Osteoblast (primary cell): ENCODE data around the gene GTF2A1. TPM values are rescaled to one million over a fixed set of nuclear protein-coding genes. Genes with fewer than 3 reads are reported as not detected.

Experiments
- DNase-seq: peaks from one replicate; pipeline ENCODE4 v3.0.0; 2011; ENCODE audit warnings: low spot score, mixed read lengths; ENCODE audit not compliant: insufficient read length; ENCODE audit errors: missing footprints
- H2AFZ ChIP-seq: 2 replicates; pipeline ENCODE4 v1.6.0; 2011; ENCODE audit warnings: mild to moderate bottlenecking, low read length
- H3K27ac ChIP-seq: 2 replicates; pipeline ENCODE4 v1.5.1; 2011; ENCODE audit warnings: mild to moderate bottlenecking, low read depth, low read length, moderate library complexity
- H3K27me3 ChIP-seq: 2 replicates; pipeline ENCODE4 v1.6.0; 2012; ENCODE audit warnings: mild to moderate bottlenecking, control low read depth, inconsistent platforms, low read length, moderate library complexity; ENCODE audit not compliant: insufficient read depth
- H3K36me3 ChIP-seq: 2 replicates; pipeline ENCODE4 v1.5.1; 2011; ENCODE audit warnings: mild to moderate bottlenecking, low read length, control low read depth, moderate library complexity; ENCODE audit not compliant: insufficient read depth
- H3K4me1 ChIP-seq: 2 replicates; pipeline ENCODE4 v1.5.1; 2011; ENCODE audit warnings: mild to moderate bottlenecking, low read length, control low read depth, moderate library complexity; ENCODE audit not compliant: insufficient read depth
- H3K4me2 ChIP-seq: 2 replicates; pipeline ENCODE4 v1.6.0; 2011; ENCODE audit warnings: mild to moderate bottlenecking, low read length; ENCODE audit not compliant: insufficient read depth
- H3K4me3 ChIP-seq: fragments of 200-600 bp; sonication (generic); 3 replicates; pipeline ENCODE4 v1.5.1; 2012; ENCODE audit warnings: mild to moderate bottlenecking, low read length, inconsistent platforms; ENCODE audit not compliant: insufficient read depth
- H3K79me2 ChIP-seq: 2 replicates; pipeline ENCODE4 v1.6.0; 2012; ENCODE audit warnings: mild to moderate bottlenecking, low read length, control low read depth, inconsistent platforms; ENCODE audit not compliant: insufficient read depth
- H3K9me3 ChIP-seq: 2 replicates; pipeline ENCODE4 v1.5.1; 2011; ENCODE audit warnings: low read depth, low read length, control low read depth
- H4K20me1 ChIP-seq: 2 replicates; pipeline ENCODE4 v1.6.0; 2012; ENCODE audit warnings: mild to moderate bottlenecking, low read length, control low read depth; ENCODE audit not compliant: insufficient read depth
- total RNA-seq: library from RNA; depleted of rRNA; stranded (reverse); fragments of >200 nt; gene quantifications from 2 replicates; pipeline ENCODE4 v1.2.3, GENCODE V29; 2012
- TF ChIP-seq, protein P1 (sequence below): IDR thresholded peaks from 2 replicates; pipeline ENCODE4 v1.5.1; 2011; ENCODE audit warnings: mild to moderate bottlenecking, low read depth, low read length, moderate library complexity; ENCODE audit errors: extremely low read depth

GTF2A1 gene
- total RNA-seq, 1 donor, result 35.8 TPM

- no peaks in the 10 kb centered on the region for H4K20me1 ChIP-seq
- no peaks in the 10 kb centered on the region for H3K36me3 ChIP-seq
- H3K9me3 ChIP-seq, result no peaks in the 10 kb centered on the region
- DNase-seq, result no peak
- H2AFZ ChIP-seq, result peak overlapping the region; percentile 90
- H3K27ac ChIP-seq, result peak overlapping the region; percentile 73
- H3K4me3 ChIP-seq, result peak overlapping the region; percentile 81
- no peaks in the 10 kb centered on the region for H3K27me3 ChIP-seq
- H3K4me2 ChIP-seq, result peak overlapping the region; percentile 80
- H3K79me2 ChIP-seq, result no peaks in the 10 kb centered on the region
- TF ChIP-seq, protein P1, sequence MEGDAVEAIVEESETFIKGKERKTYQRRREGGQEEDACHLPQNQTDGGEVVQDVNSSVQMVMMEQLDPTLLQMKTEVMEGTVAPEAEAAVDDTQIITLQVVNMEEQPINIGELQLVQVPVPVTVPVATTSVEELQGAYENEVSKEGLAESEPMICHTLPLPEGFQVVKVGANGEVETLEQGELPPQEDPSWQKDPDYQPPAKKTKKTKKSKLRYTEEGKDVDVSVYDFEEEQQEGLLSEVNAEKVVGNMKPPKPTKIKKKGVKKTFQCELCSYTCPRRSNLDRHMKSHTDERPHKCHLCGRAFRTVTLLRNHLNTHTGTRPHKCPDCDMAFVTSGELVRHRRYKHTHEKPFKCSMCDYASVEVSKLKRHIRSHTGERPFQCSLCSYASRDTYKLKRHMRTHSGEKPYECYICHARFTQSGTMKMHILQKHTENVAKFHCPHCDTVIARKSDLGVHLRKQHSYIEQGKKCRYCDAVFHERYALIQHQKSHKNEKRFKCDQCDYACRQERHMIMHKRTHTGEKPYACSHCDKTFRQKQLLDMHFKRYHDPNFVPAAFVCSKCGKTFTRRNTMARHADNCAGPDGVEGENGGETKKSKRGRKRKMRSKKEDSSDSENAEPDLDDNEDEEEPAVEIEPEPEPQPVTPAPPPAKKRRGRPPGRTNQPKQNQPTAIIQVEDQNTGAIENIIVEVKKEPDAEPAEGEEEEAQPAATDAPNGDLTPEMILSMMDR, result no peak
- peaks cover 21% of the 10 kb centered on the region for H3K4me1 ChIP-seq
These were observed 51.1 kb downstream of the GTF2A1 start for GRCh38 chr14:81169711-81170103.

DNA sequence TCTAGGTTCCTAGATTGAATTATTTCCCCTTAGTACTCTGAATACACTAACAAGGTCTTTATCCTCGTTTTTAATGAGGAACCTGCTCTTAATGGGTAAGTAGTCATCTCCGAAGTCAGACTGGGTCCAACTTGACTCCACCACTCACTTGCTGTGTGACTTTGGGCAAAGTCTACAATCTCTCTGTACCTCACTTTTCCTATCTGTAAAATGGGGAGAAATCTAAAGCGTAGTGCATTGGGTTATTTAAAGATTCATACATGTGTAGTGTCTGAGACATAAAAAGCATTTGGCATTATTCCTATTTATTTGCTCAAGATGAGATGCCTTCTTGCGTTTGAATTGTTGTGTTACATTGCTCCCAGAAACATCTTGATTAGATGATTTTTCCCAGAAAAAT lies 51.5 kb downstream of the GTF2A1 start:
- Histone ChIP-seq H3K4me3 (peak overlapping the region; percentile 81), H3K4me1 (peaks cover 23% of the 10 kb centered on the region), H2AFZ (peak overlapping the region; percentile 90), H3K4me2 (peak overlapping the region; percentile 80), H3K27ac (peak overlapping the region; percentile 73), H4K20me1 (no peaks in the 10 kb centered on the region), H3K36me3 (no peaks in the 10 kb centered on the region), H3K9me3 (no peaks in the 10 kb centered on the region), H3K27me3 (no peaks in the 10 kb centered on the region), H3K79me2 (no peaks in the 10 kb centered on the region)
- DNase-seq, result no peak
- TF ChIP-seq, protein P1, result no peak

DNA sequence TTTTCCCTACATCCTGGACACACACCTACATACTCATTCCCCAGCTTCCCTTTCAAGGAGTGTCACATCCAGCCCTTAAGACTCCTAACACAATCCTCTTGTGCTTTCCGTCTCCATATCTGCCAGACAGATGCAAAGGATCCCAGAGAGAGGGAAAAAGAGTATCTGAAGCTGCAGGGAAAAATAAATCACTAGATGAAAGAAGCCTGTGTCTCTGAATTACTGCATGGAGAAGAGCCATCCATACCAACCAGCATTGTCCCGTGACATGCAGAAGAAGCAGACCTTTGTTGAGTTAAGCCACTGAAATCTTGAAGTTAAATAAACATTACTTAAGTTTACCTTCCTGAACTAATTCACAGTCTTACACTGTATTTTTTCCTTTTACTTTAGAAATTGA lies 54.6 kb downstream of the GTF2A1 start:
- Histone ChIP-seq H3K79me2 (no peaks in the 10 kb centered on the region), H3K27ac (no peak overlapping the region), H4K20me1 (no peaks in the 10 kb centered on the region), H3K27me3 (no peaks in the 10 kb centered on the region), H3K4me3 (no peak overlapping the region), H2AFZ (no peak overlapping the region), H3K9me3 (no peaks in the 10 kb centered on the region), H3K4me2 (no peak overlapping the region), H3K36me3 (no peaks in the 10 kb centered on the region), H3K4me1 (peaks cover 10% of the 10 kb centered on the region)
- DNase-seq, result no peak
- TF ChIP-seq, protein P1, result no peak

GRCh38 chr14:81165188-81165587 lies 55.6 kb downstream of the GTF2A1 start:
- Histone ChIP-seq H3K36me3 (no peaks in the 10 kb centered on the region), H3K27ac (no peak overlapping the region), H3K79me2 (no peaks in the 10 kb centered on the region), H4K20me1 (no peaks in the 10 kb centered on the region), H2AFZ (no peak overlapping the region), H3K4me3 (no peak overlapping the region), H3K9me3 (no peaks in the 10 kb centered on the region), H3K4me2 (no peak overlapping the region), H3K4me1 (peaks cover 10% of the 10 kb centered on the region), H3K27me3 (no peaks in the 10 kb centered on the region)
- TF ChIP-seq, protein P1, result no peak
- DNase-seq, result no peak
